Neural cell (in vitro differentiated cells): ENCODE measurements around the gene KRTAP10-6. TPM values are rescaled to one million over a fixed set of nuclear protein-coding genes. Genes with fewer than 3 reads are reported as not detected.

Experiments used
- H2AFZ ChIP-seq: fragments of 200-600, 300-800 bp; sonication (generic), shearing (Covaris generic); 2 replicates; pipeline ENCODE4 v1.6.0; 2014; ENCODE audit warnings: low read depth, mild to moderate bottlenecking, antibody characterized with exemption, low read length, moderate library complexity
- H3F3A ChIP-seq: fragments of 200-600 bp; shearing (Covaris generic); 2 replicates; pipeline ENCODE4 v1.6.1; 2016; ENCODE audit warnings: mild to moderate bottlenecking, moderate library complexity, mixed read lengths, antibody characterized with exemption, low read length; ENCODE audit not compliant: insufficient read depth, poor library complexity, severe bottlenecking
- H3K27ac ChIP-seq: fragments of 200-600, 300-800 bp; sonication (generic), shearing (Covaris generic); 2 replicates; pipeline ENCODE4 v1.5.1; 2014; ENCODE audit warnings: mild to moderate bottlenecking, low read length, moderate library complexity
- H3K27me3 ChIP-seq: fragments of 300-800, 200-600 bp; sonication (generic), shearing (Covaris generic); 2 replicates; pipeline ENCODE4 v1.6.0; 2014; ENCODE audit warnings: mild to moderate bottlenecking, low read depth, low read length, moderate library complexity; ENCODE audit not compliant: insufficient read depth
- H3K36me3 ChIP-seq: fragments of 300-800, 200-600 bp; sonication (generic), shearing (Covaris generic); 2 replicates; pipeline ENCODE4 v1.5.1; 2014; ENCODE audit warnings: mild to moderate bottlenecking, antibody characterized with exemption, low read length, moderate library complexity; ENCODE audit not compliant: insufficient read depth
- H3K4me2 ChIP-seq: fragments of 300-800, 200-600 bp; sonication (generic), shearing (Covaris generic); 2 replicates; pipeline ENCODE4 v1.6.0; 2014; ENCODE audit warnings: mild to moderate bottlenecking, low read length
- H3K4me3 ChIP-seq: fragments of 300-800, 200-600 bp; sonication (generic), shearing (Covaris generic); 2 replicates; pipeline ENCODE4 v1.5.1; 2014; ENCODE audit warnings: mild to moderate bottlenecking, low read length, moderate library complexity
- H3K79me2 ChIP-seq: fragments of 200-600 bp; shearing (Covaris generic); replicated peaks from 2 replicates; pipeline ENCODE4 v1.6.0; 2014; ENCODE audit warnings: mild to moderate bottlenecking, low read length, moderate library complexity; ENCODE audit not compliant: insufficient read depth
- H3K9ac ChIP-seq: fragments of 300-800, 200-600 bp; sonication (generic), shearing (Covaris generic); 2 replicates; pipeline ENCODE4 v1.6.1; 2016; ENCODE audit warnings: mild to moderate bottlenecking, low read length, mixed read lengths
- H3K9me2 ChIP-seq: fragments of 200-600 bp; shearing (Covaris generic); 2 replicates; pipeline ENCODE4 v1.6.1; 2016; ENCODE audit warnings: mild to moderate bottlenecking, low read length, mixed read lengths; ENCODE audit not compliant: insufficient read depth
- H3K9me3 ChIP-seq: fragments of 200-600, 300-800 bp; sonication (generic), shearing (Covaris generic); 2 replicates; pipeline ENCODE4 v1.6.1; 2016; ENCODE audit warnings: mild to moderate bottlenecking, mixed run types, low read length, moderate library complexity, mixed read lengths
- H4K20me1 ChIP-seq: fragments of 200-600 bp; shearing (Covaris generic); 2 replicates; pipeline ENCODE4 v1.6.1; 2016; ENCODE audit warnings: mild to moderate bottlenecking, mixed run types; ENCODE audit not compliant: insufficient read depth
- EP300 ChIP-seq: fragments of 450-650 bp; conservative IDR thresholded peaks from 2 replicates; pipeline ENCODE4 v1.6.1; 2014; ENCODE audit warnings: antibody characterized with exemption, mild to moderate bottlenecking, moderate library complexity; ENCODE audit not compliant: poor library complexity, severe bottlenecking
- EZH2 ChIP-seq: fragments of 200-600, 300-800 bp; shearing (Covaris generic), sonication (generic); IDR thresholded peaks from 2 replicates; pipeline ENCODE4 v1.6.1; 2014; ENCODE audit warnings: antibody characterized with exemption, low read length, borderline replicate concordance, mild to moderate bottlenecking; ENCODE audit not compliant: insufficient read depth, poor library complexity, severe bottlenecking
- MXI1 ChIP-seq: fragments of 450-650 bp; conservative IDR thresholded peaks from 2 replicates; pipeline ENCODE4 v1.6.1; 2014; ENCODE audit warnings: antibody characterized with exemption, mild to moderate bottlenecking; ENCODE audit not compliant: poor library complexity, severe bottlenecking
- POLR2AphosphoS5 ChIP-seq: IDR thresholded peaks from 2 replicates; pipeline ENCODE4 v1.6.1; 2012
- RAD21 ChIP-seq: fragments of 450-650 bp; conservative IDR thresholded peaks from 2 replicates; pipeline ENCODE4 v1.6.1; 2014; ENCODE audit warnings: antibody characterized with exemption, mild to moderate bottlenecking, moderate library complexity
- SMC3 ChIP-seq: fragments of 450-650 bp; conservative IDR thresholded peaks from 2 replicates; pipeline ENCODE4 v1.6.1; 2014; ENCODE audit warnings: antibody characterized with exemption, mild to moderate bottlenecking, moderate library complexity; ENCODE audit not compliant: poor library complexity
- TAF1 ChIP-seq: IDR thresholded peaks from 2 replicates; pipeline ENCODE4 v1.6.1; 2012; ENCODE audit warnings: low read depth
- polyA plus RNA-seq: library from polyadenylated mRNA; depleted of rRNA; stranded (reverse); fragments of >200 nt; gene quantifications from 2 replicates; pipeline ENCODE4 v1.2.3, GENCODE V29; 2014
- TF ChIP-seq, protein P1 (sequence below): fragments of 450-650 bp; IDR thresholded peaks from 2 replicates; pipeline ENCODE4 v1.5.1; 2014; ENCODE audit warnings: antibody characterized with exemption, mild to moderate bottlenecking, moderate library complexity; ENCODE audit not compliant: poor library complexity, severe bottlenecking
- TF ChIP-seq, protein P2 (sequence below): IDR thresholded peaks from 2 replicates; pipeline ENCODE4 v1.6.1; 2012; ENCODE audit warnings: borderline replicate concordance

Gene KRTAP10-6
- polyA plus RNA-seq, 1 donor from 2014 or later: not detected

DNA sequence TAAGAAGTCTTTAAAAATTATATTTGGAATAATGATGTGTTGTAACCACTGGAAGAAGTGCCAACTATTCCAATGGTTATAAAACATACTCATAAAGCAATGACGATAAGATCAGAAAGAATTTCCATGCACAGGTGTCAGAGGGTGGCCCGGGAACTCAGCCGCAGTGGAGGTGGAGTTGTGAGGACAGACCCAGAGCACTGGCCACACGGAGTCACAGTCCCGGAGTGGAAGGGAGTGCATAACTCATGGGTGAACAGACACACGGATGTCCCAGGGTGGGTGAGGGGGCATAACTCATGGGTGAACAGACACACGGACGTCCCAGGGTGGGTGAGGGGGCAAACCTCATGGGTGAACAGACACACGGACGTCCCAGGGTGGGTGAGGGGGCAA is 16.3 kb downstream of the KRTAP10-6 start:
- H3K27ac ChIP-seq: no peak overlapping the region
- no peaks in the 10 kb centered on the region for H3K9me2 ChIP-seq
- no peaks in the 10 kb centered on the region for H3K27me3 ChIP-seq
- H3K9me3 ChIP-seq: peaks cover 4% of the 10 kb centered on the region
- no peaks in the 10 kb centered on the region for H3K36me3 ChIP-seq
- no peak overlapping the region for H3K4me2 ChIP-seq
- no peak overlapping the region for H3K4me3 ChIP-seq
- H3F3A ChIP-seq: no peaks in the 10 kb centered on the region
- H2AFZ ChIP-seq: no peak overlapping the region
- no peaks in the 10 kb centered on the region for H3K79me2 ChIP-seq
- TF ChIP-seq RAD21 (no peak), POLR2AphosphoS5 (no peak), TAF1 (no peak), MXI1 (no peak), EP300 (no peak), EZH2 (no peak), SMC3 (no peak)
- TF ChIP-seq, protein P1, sequence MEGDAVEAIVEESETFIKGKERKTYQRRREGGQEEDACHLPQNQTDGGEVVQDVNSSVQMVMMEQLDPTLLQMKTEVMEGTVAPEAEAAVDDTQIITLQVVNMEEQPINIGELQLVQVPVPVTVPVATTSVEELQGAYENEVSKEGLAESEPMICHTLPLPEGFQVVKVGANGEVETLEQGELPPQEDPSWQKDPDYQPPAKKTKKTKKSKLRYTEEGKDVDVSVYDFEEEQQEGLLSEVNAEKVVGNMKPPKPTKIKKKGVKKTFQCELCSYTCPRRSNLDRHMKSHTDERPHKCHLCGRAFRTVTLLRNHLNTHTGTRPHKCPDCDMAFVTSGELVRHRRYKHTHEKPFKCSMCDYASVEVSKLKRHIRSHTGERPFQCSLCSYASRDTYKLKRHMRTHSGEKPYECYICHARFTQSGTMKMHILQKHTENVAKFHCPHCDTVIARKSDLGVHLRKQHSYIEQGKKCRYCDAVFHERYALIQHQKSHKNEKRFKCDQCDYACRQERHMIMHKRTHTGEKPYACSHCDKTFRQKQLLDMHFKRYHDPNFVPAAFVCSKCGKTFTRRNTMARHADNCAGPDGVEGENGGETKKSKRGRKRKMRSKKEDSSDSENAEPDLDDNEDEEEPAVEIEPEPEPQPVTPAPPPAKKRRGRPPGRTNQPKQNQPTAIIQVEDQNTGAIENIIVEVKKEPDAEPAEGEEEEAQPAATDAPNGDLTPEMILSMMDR: no peak
- TF ChIP-seq, protein P2, sequence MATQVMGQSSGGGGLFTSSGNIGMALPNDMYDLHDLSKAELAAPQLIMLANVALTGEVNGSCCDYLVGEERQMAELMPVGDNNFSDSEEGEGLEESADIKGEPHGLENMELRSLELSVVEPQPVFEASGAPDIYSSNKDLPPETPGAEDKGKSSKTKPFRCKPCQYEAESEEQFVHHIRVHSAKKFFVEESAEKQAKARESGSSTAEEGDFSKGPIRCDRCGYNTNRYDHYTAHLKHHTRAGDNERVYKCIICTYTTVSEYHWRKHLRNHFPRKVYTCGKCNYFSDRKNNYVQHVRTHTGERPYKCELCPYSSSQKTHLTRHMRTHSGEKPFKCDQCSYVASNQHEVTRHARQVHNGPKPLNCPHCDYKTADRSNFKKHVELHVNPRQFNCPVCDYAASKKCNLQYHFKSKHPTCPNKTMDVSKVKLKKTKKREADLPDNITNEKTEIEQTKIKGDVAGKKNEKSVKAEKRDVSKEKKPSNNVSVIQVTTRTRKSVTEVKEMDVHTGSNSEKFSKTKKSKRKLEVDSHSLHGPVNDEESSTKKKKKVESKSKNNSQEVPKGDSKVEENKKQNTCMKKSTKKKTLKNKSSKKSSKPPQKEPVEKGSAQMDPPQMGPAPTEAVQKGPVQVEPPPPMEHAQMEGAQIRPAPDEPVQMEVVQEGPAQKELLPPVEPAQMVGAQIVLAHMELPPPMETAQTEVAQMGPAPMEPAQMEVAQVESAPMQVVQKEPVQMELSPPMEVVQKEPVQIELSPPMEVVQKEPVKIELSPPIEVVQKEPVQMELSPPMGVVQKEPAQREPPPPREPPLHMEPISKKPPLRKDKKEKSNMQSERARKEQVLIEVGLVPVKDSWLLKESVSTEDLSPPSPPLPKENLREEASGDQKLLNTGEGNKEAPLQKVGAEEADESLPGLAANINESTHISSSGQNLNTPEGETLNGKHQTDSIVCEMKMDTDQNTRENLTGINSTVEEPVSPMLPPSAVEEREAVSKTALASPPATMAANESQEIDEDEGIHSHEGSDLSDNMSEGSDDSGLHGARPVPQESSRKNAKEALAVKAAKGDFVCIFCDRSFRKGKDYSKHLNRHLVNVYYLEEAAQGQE: no peak
- no peaks in the 10 kb centered on the region for H4K20me1 ChIP-seq
- H3K9ac ChIP-seq: no peak overlapping the region

DNA sequence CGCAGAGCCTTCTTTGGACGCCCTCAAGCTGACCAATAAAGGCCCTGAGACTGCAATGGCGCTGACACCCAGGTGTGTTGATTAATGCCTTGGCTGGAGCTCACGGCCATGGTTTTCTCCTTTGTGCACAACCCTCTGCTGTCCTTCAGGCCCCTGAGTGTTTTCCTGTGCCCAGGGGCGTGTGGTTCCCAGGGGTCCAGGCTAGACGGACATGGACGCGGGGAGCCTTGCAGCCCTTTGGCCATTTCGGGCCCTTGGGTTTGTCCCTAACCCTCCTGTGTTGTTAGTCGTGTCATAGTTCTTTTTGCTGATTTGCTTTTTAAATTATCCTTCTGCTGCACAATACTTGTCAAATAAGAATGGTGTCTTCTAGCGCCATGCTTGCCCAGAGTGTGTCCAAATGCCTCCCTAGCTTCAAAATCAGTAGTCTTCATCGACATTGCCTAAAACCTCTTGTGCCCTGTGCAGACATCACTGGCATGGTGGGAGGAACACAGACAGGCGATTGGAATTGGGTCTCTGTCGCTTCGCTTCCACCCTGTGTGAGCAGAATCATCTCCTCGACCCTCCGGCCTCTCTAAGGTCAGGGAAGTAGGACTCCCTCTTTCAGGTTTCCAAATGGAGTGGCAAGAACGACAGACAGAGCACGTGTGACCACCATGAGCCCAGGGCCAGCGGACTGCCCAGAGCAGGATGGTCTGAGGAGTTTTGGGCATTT is 16.8 kb downstream of the KRTAP10-6 start:
- H2AFZ ChIP-seq: no peak overlapping the region
- H3K27ac ChIP-seq: no peak overlapping the region
- no peak overlapping the region for H3K4me2 ChIP-seq
- H3K27me3 ChIP-seq: no peaks in the 10 kb centered on the region
- no peaks in the 10 kb centered on the region for H3K36me3 ChIP-seq
- no peak overlapping the region for H3K4me3 ChIP-seq
- H4K20me1 ChIP-seq: no peaks in the 10 kb centered on the region
- no peak overlapping the region for H3K9ac ChIP-seq
- H3F3A ChIP-seq: no peaks in the 10 kb centered on the region
- no peaks in the 10 kb centered on the region for H3K79me2 ChIP-seq
- H3K9me2 ChIP-seq: no peaks in the 10 kb centered on the region
- TF ChIP-seq POLR2AphosphoS5 (no peak), EP300 (no peak), EZH2 (no peak), TAF1 (no peak), MXI1 (no peak), RAD21 (no peak), SMC3 (no peak)
- TF ChIP-seq, protein P1: no peak
- TF ChIP-seq, protein P2: no peak
- peaks cover 8% of the 10 kb centered on the region for H3K9me3 ChIP-seq
